SIG-M5 treated with dmso at 0.1 percent for 504 hours (cell line): ENCODE data around the gene MOB3A.

Source experiments
- DNase-seq: peaks from one replicate; lab custom pipeline; 2025; ENCODE audit not compliant: unreplicated experiment; lab: John Stamatoyannopoulos, UW

Gene MOB3A

DNA sequence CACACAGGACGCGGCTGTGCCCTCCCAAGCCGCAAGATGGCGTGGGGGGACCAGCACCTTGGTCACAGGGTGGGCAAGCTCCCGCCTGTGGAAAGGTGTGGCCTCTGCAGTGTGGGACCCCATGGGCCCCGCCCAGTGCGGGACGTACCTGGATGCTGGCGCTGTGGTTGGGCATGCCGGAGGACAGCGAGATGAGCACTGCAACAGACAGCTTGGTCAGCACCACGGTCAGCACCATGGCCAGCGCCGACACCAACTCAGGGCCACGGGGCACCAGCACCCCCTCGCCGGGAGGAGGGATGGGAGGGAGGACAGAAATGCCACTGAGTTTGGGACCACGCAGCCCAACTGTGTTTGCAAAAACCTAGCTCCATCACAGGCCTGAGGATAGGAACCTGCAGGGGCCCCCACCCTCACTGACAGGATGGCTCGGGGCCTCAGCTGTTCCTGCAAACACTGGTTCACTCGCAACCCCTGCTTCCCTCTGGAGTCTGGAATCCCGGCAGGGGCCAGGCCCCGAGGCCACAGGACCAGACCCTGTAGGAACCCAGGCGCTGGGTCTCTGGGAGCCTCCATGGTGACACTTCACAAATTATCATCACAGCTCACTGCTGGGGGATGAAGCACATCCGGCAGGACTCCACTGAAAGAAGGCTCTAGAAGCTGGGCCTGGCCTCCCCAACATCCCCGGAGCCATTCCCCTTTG lies 27.7 kb upstream of the MOB3A start:
- no peak for DNase-seq

DNA sequence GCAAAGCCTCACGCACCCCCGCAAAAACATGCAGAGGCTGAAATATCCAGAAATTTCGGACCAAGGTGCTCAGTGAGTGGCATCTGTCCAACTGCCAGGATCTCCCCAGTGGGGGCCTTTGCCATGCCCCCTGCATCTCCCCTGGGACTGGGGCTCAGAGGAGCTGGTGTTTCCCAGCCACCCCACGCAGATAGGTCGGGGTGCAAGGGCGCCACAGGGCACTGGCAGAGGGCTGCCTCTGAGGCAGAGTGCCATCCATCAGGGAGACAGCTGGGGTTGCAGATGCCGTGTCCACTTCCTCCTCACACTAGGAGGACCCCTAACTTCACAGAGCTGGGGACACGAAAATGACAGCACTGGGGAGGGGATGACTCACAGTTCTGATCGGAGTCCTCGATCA lies 26.9 kb upstream of the MOB3A start:
- no peak for DNase-seq

DNA sequence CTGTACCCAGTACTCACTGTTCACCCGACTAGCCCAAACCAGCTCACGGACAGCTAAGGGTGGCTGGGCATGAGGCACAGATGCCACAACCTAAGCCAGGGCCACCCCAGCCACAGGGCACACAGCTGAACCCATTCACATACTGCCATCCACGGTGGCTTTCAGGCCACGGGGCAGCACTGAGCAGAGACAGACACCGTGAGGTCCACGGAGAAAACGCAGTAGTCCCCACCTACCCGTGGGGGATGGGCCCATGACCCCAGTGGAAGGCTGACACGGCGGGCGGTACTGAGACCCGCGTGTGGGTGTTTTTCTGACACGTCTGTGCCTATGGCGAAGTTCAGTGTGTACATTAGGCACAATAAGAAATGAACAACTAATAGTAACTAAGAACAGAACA lies 26.1 kb upstream of the MOB3A start:
- DNase-seq, result no peak

DNA sequence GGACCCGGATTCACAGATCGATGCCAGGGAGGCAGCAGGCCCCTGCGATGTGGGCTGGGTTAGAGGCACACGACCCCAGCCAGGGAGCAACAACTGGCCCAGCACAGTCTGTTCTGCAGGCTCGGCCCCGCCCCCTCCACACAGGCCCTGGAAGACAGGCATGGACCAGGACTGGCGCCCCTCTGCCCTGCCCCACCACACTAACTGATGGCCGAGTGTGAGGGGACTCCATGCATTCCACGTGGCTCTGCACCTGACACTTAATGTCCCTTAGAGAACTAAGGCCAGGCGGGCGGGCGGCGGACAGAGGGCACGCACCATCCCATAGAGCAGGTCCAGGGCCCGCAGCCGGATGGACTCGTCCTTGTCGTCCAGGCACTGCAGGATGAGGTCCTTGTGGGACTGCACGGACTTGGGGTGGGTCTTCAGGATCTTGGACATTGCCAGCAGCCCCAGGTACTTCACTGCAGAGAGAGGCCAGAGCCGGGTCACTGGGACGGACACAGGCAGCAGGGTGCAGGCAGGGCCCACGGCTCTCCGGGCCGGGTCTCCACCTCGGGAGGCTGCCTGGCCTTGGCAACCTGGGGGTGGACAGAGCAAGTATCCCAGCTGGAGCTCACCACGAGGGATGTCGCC lies 25.4 kb upstream of the MOB3A start:
- DNase-seq, result no peak

DNA sequence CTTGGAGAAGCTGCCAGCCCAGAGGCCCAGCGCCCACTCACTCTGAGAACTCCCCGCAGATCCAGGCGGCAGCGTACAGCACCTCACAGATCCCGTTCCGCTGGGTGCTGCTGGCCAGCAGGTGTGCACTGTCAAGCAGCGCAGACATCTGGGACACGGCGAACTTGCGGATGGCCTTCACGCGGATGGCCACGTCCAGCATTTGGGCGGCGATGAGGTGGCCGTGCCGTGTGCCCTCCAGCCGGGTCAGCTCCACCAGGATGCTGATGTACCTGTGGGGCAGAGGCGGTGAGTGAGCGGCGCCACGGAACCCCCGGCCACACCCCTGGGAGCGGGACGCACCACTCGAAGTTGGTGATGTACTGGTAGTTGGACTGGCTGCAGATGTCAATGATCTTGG lies 24.7 kb upstream of the MOB3A start:
- no peak for DNase-seq

DNA sequence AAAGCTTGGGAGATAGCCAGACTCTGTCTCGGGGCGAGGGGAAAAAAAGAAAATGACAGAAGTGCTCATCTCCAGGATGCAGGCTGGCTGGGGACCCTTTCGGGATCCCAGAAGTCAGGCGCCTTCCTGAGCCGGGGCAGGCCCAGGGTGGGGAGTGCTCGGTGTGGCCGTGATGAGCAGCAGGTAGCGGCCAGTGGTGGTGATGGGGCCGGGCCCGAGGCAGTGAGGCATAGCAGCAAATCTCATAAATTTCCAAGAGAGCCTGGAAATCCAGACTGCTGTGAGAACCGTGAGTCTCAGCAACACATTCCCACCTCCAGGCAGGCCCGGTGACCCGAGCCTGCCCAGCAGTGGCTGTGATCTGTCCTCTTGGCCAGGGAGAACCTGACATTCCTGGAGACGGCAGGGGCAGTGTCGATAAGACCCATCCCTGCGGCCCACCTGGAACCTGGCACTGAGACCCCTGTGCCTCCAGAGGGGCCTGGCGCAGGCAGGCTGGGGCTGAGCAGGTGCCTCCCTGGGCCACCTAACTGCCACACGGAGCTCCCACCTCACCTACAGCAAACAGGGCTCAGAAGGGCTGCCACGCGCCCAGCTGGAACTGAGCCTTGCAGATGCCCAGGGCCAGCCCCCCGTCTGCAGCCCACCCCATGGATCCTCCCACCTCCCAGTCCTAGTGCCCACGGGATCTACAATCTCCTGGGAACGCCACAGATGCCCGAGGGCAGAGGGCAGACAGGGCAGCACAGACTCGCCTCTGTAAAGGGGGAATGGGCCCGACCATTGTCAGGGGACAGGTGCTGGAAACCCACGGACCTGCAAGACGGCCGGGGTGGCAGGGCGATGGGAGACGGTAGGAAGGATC lies 24.0 kb upstream of the MOB3A start:
- no peak for DNase-seq

DNA sequence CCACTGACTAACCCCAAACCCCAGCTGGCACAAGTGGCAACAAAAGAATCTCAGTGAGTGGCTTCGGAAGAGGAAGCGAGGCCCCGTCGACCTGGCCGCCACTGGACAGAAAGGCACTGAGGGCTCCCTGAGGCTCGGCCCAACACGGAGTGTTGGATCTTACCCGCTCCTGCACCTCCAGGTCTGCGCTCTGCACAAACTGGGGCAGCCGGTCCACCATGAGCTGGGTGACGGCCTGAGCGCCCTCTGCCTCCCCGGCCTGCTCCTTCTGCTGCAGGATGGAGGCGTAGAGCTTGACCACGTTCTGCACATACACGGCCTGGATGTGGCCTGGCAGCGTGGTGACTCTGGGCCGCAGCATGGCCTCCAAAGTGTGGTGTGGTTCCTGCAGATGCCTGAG lies 22.3 kb upstream of the MOB3A start:
- DNase-seq, result no peak

DNA sequence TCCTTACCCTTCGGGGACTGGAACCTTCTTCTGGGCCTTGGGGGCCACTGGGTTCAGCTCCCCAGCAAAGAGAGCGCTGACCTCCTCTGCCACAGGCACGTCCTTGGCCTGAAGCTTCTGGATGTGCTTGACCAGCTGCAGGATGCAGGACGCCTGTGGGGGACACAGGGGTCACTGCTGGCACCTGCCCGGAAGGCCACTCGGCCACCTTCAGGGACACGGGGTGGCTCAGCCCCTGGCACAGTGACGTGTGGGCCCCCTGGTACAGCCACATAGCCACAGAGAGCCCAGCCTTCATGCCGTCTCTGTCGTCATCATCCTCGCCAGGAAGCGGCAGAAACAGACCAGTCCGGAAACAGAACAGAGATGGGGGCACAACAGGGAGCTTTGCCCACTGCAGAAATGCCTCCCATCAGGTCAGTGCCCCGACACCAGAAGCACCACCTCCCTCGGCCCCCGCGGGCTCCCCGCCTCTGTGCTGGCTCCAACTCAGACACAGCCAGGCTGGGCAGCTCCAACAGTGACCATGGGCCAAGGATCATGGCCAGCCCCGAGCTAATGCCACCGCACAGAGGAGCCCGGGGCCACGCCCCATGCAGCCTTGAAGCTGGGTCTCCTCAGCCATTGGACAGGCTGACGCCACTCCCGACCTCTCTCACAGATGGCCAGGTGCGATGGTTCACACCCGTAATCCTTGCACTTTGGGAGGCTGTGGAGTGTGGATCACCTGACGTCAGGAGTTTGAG lies 21.3 kb upstream of the MOB3A start:
- no peak for DNase-seq

DNA sequence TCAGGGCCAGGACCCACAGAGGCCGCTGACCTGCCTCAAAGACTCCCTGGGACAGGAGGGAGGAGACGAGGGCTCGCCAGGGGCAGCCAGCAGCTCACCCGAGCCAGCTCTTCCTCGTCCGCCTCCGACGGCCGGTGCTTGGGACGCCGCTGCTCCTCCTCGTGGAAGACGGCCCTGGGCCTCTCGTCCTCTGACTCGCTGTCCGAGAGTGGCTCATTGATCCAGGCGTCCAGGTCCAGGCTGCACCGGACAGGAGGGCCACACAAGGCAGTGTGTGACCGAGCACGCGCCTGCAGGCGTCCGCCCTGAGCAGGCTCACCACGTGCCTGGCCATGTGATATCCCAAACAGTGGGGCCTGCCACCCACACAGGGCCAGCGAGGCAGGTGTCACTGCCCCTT lies 20.4 kb upstream of the MOB3A start:
- no peak for DNase-seq

DNA sequence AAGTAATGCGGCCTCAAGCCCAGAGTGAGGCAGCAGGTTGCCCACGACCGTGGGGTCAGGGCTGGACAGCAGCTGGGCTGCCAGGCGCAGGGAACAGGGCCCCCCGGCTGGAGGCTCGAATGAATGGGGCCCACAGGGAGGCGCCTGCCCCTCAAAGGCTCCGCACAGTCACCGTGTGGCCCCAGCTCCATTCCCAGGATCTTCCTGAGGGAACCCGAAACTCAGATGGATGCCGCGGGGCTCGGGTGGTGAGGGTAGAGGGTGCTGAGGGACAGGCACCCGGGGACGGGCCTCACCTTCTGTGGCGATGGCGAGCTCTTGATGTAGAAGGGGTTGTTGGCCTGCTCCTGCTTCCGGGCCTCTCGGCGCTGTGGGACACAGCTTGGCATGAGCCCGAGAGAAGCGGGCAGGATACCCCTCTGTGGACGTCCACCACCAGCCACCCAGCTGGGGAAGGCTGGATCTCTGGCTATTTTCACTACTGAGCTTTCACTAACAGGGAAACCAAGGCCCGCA lies 19.8 kb upstream of the MOB3A start:
- no peak for DNase-seq

DNA sequence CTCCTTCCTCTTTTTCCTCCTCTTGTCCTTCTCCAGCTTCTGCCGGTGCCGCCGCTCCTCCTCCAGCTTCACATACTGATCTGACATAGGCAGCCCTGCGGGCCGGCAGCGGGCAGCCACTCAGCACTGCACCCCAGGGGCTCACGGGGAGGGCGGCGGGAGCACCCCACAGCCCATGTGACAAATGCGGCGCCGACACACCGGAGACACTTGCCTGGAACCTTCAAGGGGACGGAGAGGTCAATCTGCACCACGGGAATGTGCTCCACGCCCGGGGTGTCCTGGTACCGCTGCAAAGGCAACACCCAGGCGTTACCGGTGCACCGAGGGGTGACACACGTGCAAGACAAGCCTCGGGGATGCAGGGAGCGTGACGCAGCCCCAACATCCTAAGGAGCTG lies 19.2 kb upstream of the MOB3A start:
- DNase-seq, result no peak

DNA sequence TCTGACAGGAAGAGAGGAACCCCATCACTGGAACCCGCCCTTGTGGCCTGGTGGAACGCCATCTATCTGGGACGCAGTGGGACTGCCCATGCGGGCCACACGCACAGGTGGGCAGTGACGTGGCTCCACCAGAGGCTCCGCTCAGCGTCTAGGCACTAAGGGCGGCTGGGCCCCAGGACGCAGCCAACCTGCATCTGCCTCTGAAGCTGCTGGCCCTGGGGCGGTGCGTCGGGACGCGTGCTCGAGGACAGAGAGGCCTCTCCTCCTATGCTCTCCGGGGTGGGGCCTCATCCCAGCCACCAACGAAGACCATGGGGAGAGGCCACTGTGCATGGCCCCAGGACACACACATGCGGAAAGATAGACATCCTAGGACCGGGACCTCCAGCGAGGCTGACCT lies 18.7 kb upstream of the MOB3A start:
- no peak for DNase-seq

DNA sequence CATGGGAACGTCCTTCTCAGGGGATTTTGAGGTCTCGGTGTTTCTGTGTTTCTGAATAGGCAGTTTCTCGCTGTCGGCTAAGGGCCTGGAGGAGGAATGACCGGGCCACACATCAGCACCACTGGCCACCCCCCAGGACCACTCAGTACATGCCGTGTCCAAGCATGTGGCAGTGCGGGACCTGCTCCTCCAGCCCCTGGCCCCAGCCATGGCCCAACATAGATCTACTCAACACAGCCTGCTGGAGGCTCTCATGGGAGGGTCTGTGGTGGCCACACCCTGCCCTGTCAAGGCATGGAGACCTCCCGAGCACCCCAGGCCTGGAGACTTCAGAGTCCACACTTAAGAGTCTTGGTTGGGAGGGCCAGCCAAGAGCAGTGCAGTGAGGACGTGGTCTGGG lies 18.1 kb upstream of the MOB3A start:
- DNase-seq, result no peak

DNA sequence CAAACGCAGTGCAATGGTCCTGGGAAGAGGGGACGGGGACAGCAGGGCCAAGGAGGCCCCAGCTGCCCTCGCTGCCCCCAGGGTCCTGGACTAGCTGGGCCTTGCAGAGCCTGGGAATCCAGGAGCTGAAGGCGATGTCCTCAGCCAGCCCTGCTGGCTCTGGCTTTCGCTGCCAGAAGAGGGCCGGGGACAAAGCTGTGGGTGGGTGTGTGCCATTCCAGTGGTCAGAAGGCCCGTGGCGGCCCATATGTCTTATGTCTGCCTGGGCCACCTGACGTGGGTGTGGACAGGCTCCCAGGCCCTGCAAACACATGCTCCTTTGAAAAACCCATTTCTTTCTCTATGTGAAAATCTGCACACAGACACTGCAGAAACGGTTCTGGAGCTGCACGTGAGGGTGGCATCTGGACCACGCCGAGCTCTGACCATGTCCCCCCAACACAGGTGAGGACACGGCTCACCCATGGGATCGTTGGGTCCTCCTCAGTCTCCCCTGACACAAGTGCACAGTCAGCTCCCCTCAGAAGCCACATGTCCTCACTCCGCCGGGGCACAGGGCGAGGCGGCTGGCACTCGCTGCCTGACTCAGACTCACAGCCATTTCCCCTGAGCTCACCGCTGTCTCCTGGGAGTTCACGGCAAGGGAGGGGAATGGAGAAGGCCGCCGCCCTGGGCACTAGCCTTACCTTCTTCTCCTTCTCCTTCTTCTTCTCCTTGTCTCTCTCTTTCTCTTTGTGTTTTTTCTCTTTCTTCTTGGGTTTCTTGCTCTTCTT lies 17.5 kb upstream of the MOB3A start:
- no peak for DNase-seq

DNA sequence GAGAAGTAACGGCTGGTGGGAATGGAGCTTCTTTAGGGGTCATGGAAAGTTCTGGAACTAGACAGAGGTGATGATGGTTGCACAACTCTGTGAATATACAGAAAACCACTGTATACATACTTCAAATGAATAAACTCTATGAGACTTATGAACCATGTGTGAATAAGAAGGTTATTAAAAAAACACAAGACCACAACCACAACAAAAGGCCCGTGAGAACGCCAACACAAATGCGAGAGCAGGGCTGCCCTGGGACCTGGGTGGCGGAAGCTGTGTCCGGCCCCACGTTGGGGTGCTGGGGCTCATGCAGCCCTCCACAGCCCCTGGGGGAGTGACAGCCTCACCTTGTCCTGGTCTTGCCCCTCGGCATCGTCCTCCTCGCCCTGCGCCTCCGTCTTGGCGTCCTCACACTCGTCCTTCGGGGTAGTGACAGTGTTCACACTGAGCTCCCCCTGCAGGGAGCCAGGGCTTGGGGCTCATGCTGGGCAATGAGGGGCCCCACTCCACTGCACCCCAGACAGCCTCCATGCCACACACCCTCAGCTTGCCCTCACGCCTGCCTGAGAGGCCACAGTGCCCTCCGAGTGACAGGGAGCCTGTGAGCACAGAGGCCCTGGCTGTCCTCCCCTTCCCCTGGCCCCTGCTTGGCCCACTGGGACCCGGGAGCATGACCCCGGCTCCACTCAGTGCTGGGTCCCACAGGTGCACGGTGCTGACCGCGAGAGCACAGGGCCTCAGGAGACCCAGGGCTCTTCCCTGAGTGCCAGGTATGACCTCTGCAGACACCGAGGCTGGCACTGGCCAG lies 16.6 kb upstream of the MOB3A start:
- DNase-seq, result no peak

DNA sequence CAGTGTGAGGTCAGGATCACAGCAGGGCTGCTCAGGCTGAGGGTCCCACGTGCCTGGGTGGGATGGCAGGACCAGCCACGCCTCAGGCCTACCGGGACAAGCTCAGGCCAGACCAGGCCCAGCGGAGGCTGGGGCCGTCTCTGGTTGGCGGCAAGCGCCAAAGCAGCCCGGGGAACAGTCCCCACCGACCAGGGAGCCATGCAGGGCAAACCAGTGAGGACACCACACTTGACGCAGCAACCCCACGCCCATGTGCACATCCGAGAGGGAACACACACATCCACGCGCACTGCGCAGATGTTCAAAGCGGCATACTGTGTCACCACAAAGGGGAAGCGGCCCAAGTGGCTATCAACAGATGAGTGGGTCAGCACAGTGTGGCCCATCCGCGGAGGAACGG lies 15.8 kb upstream of the MOB3A start:
- DNase-seq, result no peak

DNA sequence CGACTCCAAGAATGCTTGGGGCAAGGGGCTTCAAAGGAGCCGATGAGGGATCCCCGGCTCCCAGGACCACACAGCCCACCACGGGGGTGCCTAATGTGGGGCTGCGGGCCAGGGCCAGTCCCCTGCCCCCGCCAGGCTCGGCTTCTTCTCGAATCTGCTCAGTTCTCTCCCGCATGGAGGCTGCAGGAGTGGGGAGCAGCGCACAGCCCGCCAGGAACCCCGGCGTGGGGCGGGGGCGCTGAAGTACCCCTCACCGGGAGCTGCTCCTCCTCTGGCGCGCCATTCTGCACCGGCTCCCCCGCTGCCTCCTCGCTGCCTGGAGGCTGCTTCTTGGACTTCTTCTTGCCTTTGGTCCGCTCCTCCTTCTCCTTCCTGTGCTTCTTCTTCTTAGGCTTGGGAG lies 15.3 kb upstream of the MOB3A start:
- no peak for DNase-seq

DNA sequence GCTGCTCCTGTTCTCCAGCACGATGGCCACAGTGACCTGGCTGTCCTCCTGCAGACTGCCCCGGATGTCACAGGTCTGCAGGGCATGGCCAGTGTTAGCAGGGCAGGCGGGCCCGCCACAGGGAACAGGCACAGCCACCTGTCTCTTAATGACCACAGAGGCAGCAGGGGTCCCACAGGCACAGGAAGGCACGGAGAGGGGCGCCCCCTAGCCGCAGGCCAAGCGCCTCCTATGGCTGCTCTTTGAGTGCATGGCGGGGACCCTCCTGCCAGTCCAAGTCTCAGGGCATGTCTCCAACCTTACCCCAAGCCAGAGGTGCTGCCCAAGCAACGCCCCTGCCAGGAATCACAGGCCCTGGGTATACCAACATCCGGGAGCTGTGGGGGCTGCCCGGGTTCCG lies 14.7 kb upstream of the MOB3A start:
- DNase-seq, result no peak

DNA sequence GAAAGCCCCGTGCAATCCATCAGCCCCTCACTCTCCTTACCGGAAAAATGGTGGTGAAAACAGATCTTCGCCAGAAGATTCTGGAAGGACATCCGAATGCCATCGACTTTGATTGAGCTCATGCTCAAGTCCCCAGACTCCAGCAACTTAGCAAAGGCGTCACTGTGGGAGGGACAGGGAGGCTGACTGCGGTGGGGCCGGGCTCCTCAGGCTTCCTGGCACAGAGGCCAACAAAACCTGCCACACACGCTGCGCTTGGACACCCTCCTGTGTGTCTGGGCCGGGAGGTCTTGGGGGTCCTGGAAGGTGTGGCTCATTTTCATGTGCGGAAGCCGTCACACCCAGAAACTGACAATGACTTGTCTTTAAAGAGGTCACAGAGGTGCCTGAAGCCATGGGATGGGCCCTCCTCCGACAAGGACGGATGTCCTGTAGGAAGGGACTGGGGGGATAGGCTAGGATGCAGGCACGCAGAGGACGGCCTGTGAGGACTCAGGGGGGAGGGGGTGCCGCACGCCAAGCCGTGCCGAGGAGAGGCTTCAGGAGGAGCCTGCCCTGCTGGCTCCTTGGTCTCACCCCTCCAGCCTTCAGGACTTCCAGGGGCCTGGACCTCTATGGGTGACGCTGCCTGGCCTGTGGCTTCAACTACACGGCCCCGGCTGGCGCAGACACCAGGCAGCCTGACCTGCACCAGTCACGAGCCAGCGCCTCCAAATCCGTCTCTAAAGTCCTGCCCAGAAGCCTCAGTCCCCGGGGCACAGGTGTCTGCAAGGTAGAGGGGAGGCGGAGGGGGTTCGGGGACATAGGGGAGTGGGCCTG lies 13.1 kb upstream of the MOB3A start:
- DNase-seq, result no peak
